OCI-LY3 (cell line): ENCODE results near the gene TBC1D32.

Source experiments
- H2AFZ ChIP-seq: fragments of 200-600, 300-600 bp; shearing (Covaris generic); 2 replicates; pipeline ENCODE4 v1.6.0; 2014; ENCODE audit warnings: antibody characterized with exemption, low read depth, low read length
- H3K27ac ChIP-seq: fragments of 200-600, 300-600 bp; sonication (generic); 2 replicates; pipeline ENCODE4 v1.5.1; 2014; ENCODE audit warnings: mild to moderate bottlenecking, low read length, moderate library complexity, mixed read lengths
- H3K27me3 ChIP-seq: fragments of 200-600, 300-600 bp; sonication (generic); 2 replicates; pipeline ENCODE4 v1.6.1; 2014; ENCODE audit warnings: low read depth, low read length, mixed read lengths
- H3K36me3 ChIP-seq: fragments of 200-600, 300-600 bp; sonication (generic); replicated peaks from 2 replicates; pipeline ENCODE3; 2014; ENCODE audit warnings: low read depth, low read length, mixed read lengths
- H3K4me1 ChIP-seq: fragments of 300-600, 200-600 bp; sonication (generic); 2 replicates; pipeline ENCODE4 v1.6.1; 2014; ENCODE audit warnings: low read length, mixed read lengths
- H3K4me2 ChIP-seq: fragments of 200-600, 300-600 bp; sonication (generic); 2 replicates; pipeline ENCODE4 v1.6.1; 2014; ENCODE audit warnings: low read length, mixed read lengths
- H3K4me3 ChIP-seq: fragments of 300-600, 200-600 bp; sonication (generic); 2 replicates; pipeline ENCODE4 v1.5.1; 2014; ENCODE audit warnings: antibody characterized with exemption, mild to moderate bottlenecking, low read length, moderate library complexity
- H3K79me2 ChIP-seq: fragments of 300-600, 200-600 bp; shearing (Covaris generic); 2 replicates; pipeline ENCODE4 v1.6.1; 2014; ENCODE audit warnings: mild to moderate bottlenecking, low read length, mixed read lengths
- H3K9ac ChIP-seq: fragments of 300-600, 200-600 bp; shearing (Covaris generic); 2 replicates; pipeline ENCODE4 v1.6.0; 2014; ENCODE audit warnings: mild to moderate bottlenecking, low read length, moderate library complexity
- H3K9me3 ChIP-seq: fragments of 200-600, 300-600 bp; shearing (Covaris generic); 2 replicates; pipeline ENCODE4 v1.6.1; 2014; ENCODE audit warnings: low read length, mixed read lengths; ENCODE audit not compliant: insufficient read depth
- H4K20me1 ChIP-seq: fragments of 200-600, 300-600 bp; sonication (generic); 2 replicates; pipeline ENCODE4 v1.6.1; 2016; ENCODE audit warnings: low read length, mixed read lengths; ENCODE audit not compliant: insufficient read depth
- EZH2phosphoT487 ChIP-seq: fragments of 200-600 bp; shearing (Covaris generic); IDR thresholded peaks from 2 replicates; pipeline ENCODE4 v1.6.1; 2018; ENCODE audit warnings: antibody characterized with exemption, mixed run types, low read depth
- TF ChIP-seq, protein P1 (sequence below): fragments of 200-600, 300-600 bp; sonication (generic); IDR thresholded peaks from 2 replicates; pipeline ENCODE4 v1.5.1; 2014; ENCODE audit warnings: antibody characterized with exemption, low read length, low read depth

Gene TBC1D32

DNA sequence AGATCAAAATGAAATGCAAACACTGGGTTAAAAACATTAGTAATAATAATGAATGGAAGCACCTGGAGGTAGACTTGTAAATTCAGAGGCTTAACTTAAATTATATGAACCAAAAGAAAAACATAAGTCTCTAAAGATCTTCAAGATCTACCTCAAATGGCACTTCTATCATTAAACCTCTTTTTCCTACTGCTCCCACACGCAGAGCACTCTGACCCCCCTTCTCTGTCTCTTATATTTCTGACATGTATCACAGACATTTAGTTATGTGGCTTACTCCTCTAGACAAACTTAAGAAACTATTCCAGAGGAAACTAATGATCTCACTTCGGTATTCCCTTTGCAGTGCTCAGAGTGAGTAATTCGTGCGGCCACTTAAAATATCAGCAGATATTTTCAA lies 1.1 kb downstream of the TBC1D32 start:
- no peak overlapping the region for H2AFZ ChIP-seq
- no peaks in the 10 kb centered on the region for H3K9me3 ChIP-seq
- H3K4me2 ChIP-seq: no peak overlapping the region
- peaks cover 4% of the 10 kb centered on the region; the same call in 1 of the 2 replicates for H3K79me2 ChIP-seq
- TF ChIP-seq, protein P1, sequence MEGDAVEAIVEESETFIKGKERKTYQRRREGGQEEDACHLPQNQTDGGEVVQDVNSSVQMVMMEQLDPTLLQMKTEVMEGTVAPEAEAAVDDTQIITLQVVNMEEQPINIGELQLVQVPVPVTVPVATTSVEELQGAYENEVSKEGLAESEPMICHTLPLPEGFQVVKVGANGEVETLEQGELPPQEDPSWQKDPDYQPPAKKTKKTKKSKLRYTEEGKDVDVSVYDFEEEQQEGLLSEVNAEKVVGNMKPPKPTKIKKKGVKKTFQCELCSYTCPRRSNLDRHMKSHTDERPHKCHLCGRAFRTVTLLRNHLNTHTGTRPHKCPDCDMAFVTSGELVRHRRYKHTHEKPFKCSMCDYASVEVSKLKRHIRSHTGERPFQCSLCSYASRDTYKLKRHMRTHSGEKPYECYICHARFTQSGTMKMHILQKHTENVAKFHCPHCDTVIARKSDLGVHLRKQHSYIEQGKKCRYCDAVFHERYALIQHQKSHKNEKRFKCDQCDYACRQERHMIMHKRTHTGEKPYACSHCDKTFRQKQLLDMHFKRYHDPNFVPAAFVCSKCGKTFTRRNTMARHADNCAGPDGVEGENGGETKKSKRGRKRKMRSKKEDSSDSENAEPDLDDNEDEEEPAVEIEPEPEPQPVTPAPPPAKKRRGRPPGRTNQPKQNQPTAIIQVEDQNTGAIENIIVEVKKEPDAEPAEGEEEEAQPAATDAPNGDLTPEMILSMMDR: no peak
- TF ChIP-seq EZH2phosphoT487: no peak
- no peak overlapping the region for H3K4me3 ChIP-seq
- no peaks in the 10 kb centered on the region for H3K27me3 ChIP-seq
- H3K36me3 ChIP-seq: no peaks in the 10 kb centered on the region
- H4K20me1 ChIP-seq: no peaks in the 10 kb centered on the region
- no peak overlapping the region for H3K27ac ChIP-seq
- H3K9ac ChIP-seq: no peak overlapping the region
- H3K4me1 ChIP-seq: peaks cover 7% of the 10 kb centered on the region

DNA sequence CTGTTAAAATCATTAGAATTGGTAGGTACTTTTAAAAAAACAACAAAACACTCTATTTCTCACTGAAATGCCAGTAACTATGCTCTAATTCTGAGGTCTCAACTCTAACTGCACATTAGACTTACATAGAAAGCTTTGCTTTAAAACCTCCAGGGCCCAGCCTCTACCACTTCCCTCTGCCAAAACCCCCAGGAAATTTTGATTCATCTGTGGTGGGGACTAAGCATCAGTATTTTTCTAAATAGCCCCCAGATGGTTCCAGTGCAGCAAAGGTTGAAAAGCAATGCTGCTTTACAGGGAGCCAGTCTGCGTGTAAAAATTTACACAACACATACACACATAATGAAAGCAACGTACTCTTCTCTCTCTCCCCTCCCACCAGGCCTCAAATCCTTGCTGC lies 3.8 kb downstream of the TBC1D32 start:
- H3K4me1 ChIP-seq: peaks cover 4% of the 10 kb centered on the region
- no peaks in the 10 kb centered on the region for H3K27me3 ChIP-seq
- H2AFZ ChIP-seq: no peak overlapping the region
- H4K20me1 ChIP-seq: no peaks in the 10 kb centered on the region
- no peaks in the 10 kb centered on the region for H3K36me3 ChIP-seq
- H3K79me2 ChIP-seq: peaks cover 4% of the 10 kb centered on the region; the same call in 1 of the 2 replicates
- H3K4me3 ChIP-seq: no peak overlapping the region
- no peaks in the 10 kb centered on the region for H3K9me3 ChIP-seq
- H3K9ac ChIP-seq: no peak overlapping the region
- H3K27ac ChIP-seq: no peak overlapping the region
- H3K4me2 ChIP-seq: no peak overlapping the region
- TF ChIP-seq EZH2phosphoT487: no peak
- TF ChIP-seq, protein P1: no peak

DNA sequence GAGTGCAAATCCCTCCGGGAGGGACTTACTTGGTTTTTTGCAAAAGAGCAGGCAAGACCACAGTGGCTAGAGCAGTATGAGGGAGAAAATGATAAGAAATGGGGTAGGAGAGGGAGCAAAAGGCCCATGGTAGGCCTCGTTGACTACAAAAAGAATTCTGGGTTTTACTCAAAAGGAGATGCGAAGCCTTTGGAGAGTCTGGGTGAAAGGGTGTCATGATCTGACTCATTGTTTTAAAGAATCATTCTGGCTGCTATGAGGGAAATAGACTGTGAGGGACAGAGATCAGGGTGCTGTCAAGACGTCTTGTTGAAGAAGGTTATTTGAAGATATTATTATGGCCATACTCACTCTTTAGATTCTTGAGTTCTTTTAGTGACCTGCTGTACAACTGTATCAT lies 13.0 kb downstream of the TBC1D32 start:
- Histone ChIP-seq H3K79me2 (no peaks in the 10 kb centered on the region), H3K4me3 (no peak overlapping the region), H3K36me3 (no peaks in the 10 kb centered on the region), H2AFZ (no peak overlapping the region), H3K27ac (no peak overlapping the region), H4K20me1 (no peaks in the 10 kb centered on the region), H3K9me3 (no peaks in the 10 kb centered on the region), H3K4me1 (peaks cover 6% of the 10 kb centered on the region), H3K27me3 (no peaks in the 10 kb centered on the region), H3K9ac (no peak overlapping the region), H3K4me2 (no peak overlapping the region)
- TF ChIP-seq, protein P1: no peak
- TF ChIP-seq EZH2phosphoT487: no peak

DNA sequence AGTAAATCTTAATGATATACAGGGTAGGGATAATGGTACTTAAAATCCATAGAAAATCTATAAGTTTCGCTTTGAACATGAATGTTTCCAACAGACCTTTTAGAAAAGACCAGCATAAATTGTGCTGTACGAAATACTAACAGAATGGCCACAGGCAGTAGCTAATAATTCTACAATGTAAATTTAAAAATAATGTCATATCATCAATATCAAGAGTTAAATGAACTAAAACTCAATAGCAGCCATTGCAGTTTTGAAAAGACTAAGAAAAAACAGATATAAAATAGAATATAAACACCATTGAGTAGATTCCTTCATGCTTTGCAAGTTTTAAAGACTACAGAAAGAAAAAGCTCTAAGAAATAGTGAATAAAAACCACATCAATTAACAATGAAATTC lies 14.7 kb downstream of the TBC1D32 start:
- no peak for TF ChIP-seq EZH2phosphoT487
- TF ChIP-seq, protein P1: no peak
- H4K20me1 ChIP-seq: no peaks in the 10 kb centered on the region
- no peaks in the 10 kb centered on the region for H3K36me3 ChIP-seq
- no peaks in the 10 kb centered on the region for H3K79me2 ChIP-seq
- no peaks in the 10 kb centered on the region for H3K9me3 ChIP-seq
- no peak overlapping the region for H3K4me3 ChIP-seq
- H3K4me2 ChIP-seq: no peak overlapping the region
- no peak overlapping the region for H3K9ac ChIP-seq
- no peak overlapping the region for H3K27ac ChIP-seq
- H2AFZ ChIP-seq: no peak overlapping the region
- no peaks in the 10 kb centered on the region for H3K27me3 ChIP-seq
- H3K4me1 ChIP-seq: peaks cover 6% of the 10 kb centered on the region
